ENCODE data around the gene SLC4A8. TPM values are rescaled to one million over a fixed set of nuclear protein-coding genes. Genes with fewer than 3 reads are reported as not detected.

SLC4A8 gene
- total RNA-seq, 4 donors from 2014 or later, result 0.04 to 0.22 (median 0.15) TPM

- H3K9me3 ChIP-seq, result no peaks in the 10 kb centered on the region
- DNase-seq, result no peak
- no peaks in the 10 kb centered on the region for H3K27me3 ChIP-seq
- WGBS, 2 donors, result 75 to 76% methylated on average over 5 of the region's 5 CpGs
- H3K27ac ChIP-seq, result no peak overlapping the region
- no peaks in the 10 kb centered on the region for H3K36me3 ChIP-seq
- no peaks in the 10 kb centered on the region for H3K4me1 ChIP-seq
- H3K4me3 ChIP-seq, result no peak overlapping the region
- intact Hi-C loops (cut with DNase I), result no loop called here
- no peak for TF ChIP-seq CTCF (IDR thresholded peaks at IDR 0.05)
- no peak for TF ChIP-seq POLR2A (IDR thresholded peaks at IDR 0.05)
Observed at GRCh38 chr12:51522696-51523095, 98.1 kb downstream of the SLC4A8 start.

GRCh38 chr12:51524386-51524901 lies 99.8 kb downstream of the SLC4A8 start:
- intact Hi-C loops (cut with DNase I), result no loop called here
- TF ChIP-seq POLR2A (IDR thresholded peaks at IDR 0.05), result no peak
- TF ChIP-seq CTCF (IDR thresholded peaks at IDR 0.05), result no peak
- DNase-seq, result no peak

GRCh38 chr12:51525518-51525917 lies 100.9 kb downstream of the SLC4A8 start:
- Histone ChIP-seq H3K36me3 (no peaks in the 10 kb centered on the region), H3K4me3 (no peak overlapping the region), H3K4me1 (no peaks in the 10 kb centered on the region), H3K27ac (no peak overlapping the region), H3K9me3 (no peaks in the 10 kb centered on the region), H3K27me3 (peaks cover 0 to 9% (median 0%) of the 10 kb centered on the region in 4 donors)
- intact Hi-C loops (cut with DNase I), result loop anchor here (5.0 kb wide), 1 partner anchor 103 kb away; the partner anchor contains the start of gene SLC4A8
- DNase-seq, result no peak
- TF ChIP-seq POLR2A (IDR thresholded peaks at IDR 0.05) (no peak), CTCF (IDR thresholded peaks at IDR 0.05) (no peak)
- 86 to 89% methylated on average over 5 of the region's 11 CpGs for WGBS, 2 donors

More at GRCh38 chr12:51524386-51524901, 99.8 kb downstream of the SLC4A8 start:
- no peak overlapping the region for H3K27ac ChIP-seq
- H3K9me3 ChIP-seq, result no peaks in the 10 kb centered on the region
- WGBS, 2 donors, result 83 to 84% methylated on average over 3 to 5 of the region's 6 CpGs
- H3K4me3 ChIP-seq, result no peak overlapping the region
- H3K4me1 ChIP-seq, result no peaks in the 10 kb centered on the region
- no peaks in the 10 kb centered on the region for H3K27me3 ChIP-seq
- no peaks in the 10 kb centered on the region for H3K36me3 ChIP-seq

- intact Hi-C loops (cut with DNase I), result loop anchor here (5.0 kb wide), 1 partner anchor 106 kb away; the partner anchor contains the start of gene SLC4A8
- TF ChIP-seq POLR2A (IDR thresholded peaks at IDR 0.05) (no peak), CTCF (IDR thresholded peaks at IDR 0.05) (no peak)
- no peak for DNase-seq
- Histone ChIP-seq H3K36me3 (no peaks in the 10 kb centered on the region), H3K27ac (no peak overlapping the region), H3K27me3 (peaks cover 0 to 31% (median 0%) of the 10 kb centered on the region in 4 donors), H3K4me3 (no peak overlapping the region), H3K9me3 (no peaks in the 10 kb centered on the region), H3K4me1 (peaks cover 0 to 8% (median 0%) of the 10 kb centered on the region in 3 donors)
- 82 to 83% methylated on average over 3 of the region's 3 CpGs for WGBS, 2 donors
Observed at GRCh38 chr12:51527966-51528365, 103.3 kb downstream of the SLC4A8 start.

GRCh38 chr12:51528852-51529650 lies 104.4 kb downstream of the SLC4A8 start:
- no peak for DNase-seq
- Histone ChIP-seq H3K27me3 (peaks cover 0 to 36% (median 0%) of the 10 kb centered on the region in 4 donors), H3K4me1 (peaks cover 0 to 8% (median 0%) of the 10 kb centered on the region in 3 donors), H3K9me3 (no peaks in the 10 kb centered on the region), H3K36me3 (no peaks in the 10 kb centered on the region), H3K4me3 (no peak overlapping the region), H3K27ac (no peak overlapping the region)
- 75 to 82% methylated on average over 5 to 6 of the region's 6 CpGs for WGBS, 2 donors
- TF ChIP-seq POLR2A (IDR thresholded peaks at IDR 0.05) (no peak), CTCF (IDR thresholded peaks at IDR 0.05) (no peak)
- intact Hi-C loops (cut with DNase I), result loop anchor here (5.0 kb wide), 1 partner anchor 107 kb away; the partner anchor contains the start of gene SLC4A8

Measured in esophagus squamous epithelium (tissue), 5 donors.